NT2/D1 (cell line): ENCODE data around the gene MTG2.
A peak's percentile ranks its signal among the peaks of the same experiment; 100 is the strongest.

Source experiments
- DNase-seq: peaks from one replicate; pipeline ENCODE4 v3.0.0-alpha.2; 2011; ENCODE audit warnings: low read depth, low spot score
- H3K27me3 ChIP-seq: 2 replicates; pipeline ENCODE4 v1.6.0; 2011; ENCODE audit warnings: mild to moderate bottlenecking; ENCODE audit not compliant: insufficient read length, insufficient read depth
- H3K36me3 ChIP-seq: 2 replicates; pipeline ENCODE4 v1.6.1; 2011; ENCODE audit warnings: mild to moderate bottlenecking, low read length, mixed read lengths; ENCODE audit not compliant: insufficient read depth, insufficient read length
- H3K4me1 ChIP-seq: 2 replicates; pipeline ENCODE4 v1.5.1; 2011; ENCODE audit not compliant: insufficient read depth, insufficient read length
- H3K4me3 ChIP-seq: 2 replicates; pipeline ENCODE4 v1.5.1; 2011; ENCODE audit warnings: low read depth; ENCODE audit not compliant: insufficient read length
- H3K9ac ChIP-seq: 2 replicates; pipeline ENCODE4 v1.6.0; 2011; ENCODE audit warnings: low read depth; ENCODE audit not compliant: insufficient read length
- H3K9me3 ChIP-seq: 2 replicates; pipeline ENCODE4 v1.5.1; 2011; ENCODE audit warnings: mild to moderate bottlenecking, low read length; ENCODE audit not compliant: insufficient read depth
- SUZ12 ChIP-seq: IDR thresholded peaks from 2 replicates; pipeline ENCODE4 v1.6.1; 2011; ENCODE audit not compliant: insufficient read length, insufficient read depth; ENCODE audit errors: extremely low read depth
- YY1 ChIP-seq: IDR thresholded peaks from 2 replicates; pipeline ENCODE4 v1.6.1; 2011; ENCODE audit not compliant: insufficient read length, insufficient read depth
- ZNF274 ChIP-seq: IDR thresholded peaks from 2 replicates; pipeline ENCODE4 v1.6.1; 2011; ENCODE audit warnings: mild to moderate bottlenecking, low read depth, low read length

MTG2 gene

GRCh38 chr20:62219992-62220665 lies 37.3 kb downstream of the MTG2 start, which contains the start of gene HRH3:
Gene HRH3 (minus strand): TSS chr20:62220278. CDS start chr20:62219970, 308 bp downstream.
- Histone ChIP-seq H3K4me3 (peak within 1 kb of the TSS; percentile 45), H3K9ac (peak within 1 kb of the TSS; percentile 70), H3K36me3 (no peaks in the 10 kb centered on the region), H3K4me1 (peaks cover 32% of the 10 kb centered on the region), H3K9me3 (no peaks in the 10 kb centered on the region), H3K27me3 (peaks cover 68% of the 10 kb centered on the region)
- TF ChIP-seq SUZ12 = no peak
- no peak for TF ChIP-seq ZNF274
- TF ChIP-seq YY1 = no peak
- DNase-seq = no peak

GRCh38 chr20:62220666-62221568 lies 38.1 kb downstream of the MTG2 start:
- Histone ChIP-seq H3K27me3 (peaks cover 73% of the 10 kb centered on the region), H3K36me3 (no peaks in the 10 kb centered on the region), H3K4me3 (peak overlapping the region; percentile 26), H3K9me3 (no peaks in the 10 kb centered on the region), H3K9ac (peak overlapping the region; percentile 26), H3K4me1 (peaks cover 32% of the 10 kb centered on the region)
- no peak for DNase-seq
- TF ChIP-seq SUZ12 (peak; percentile 89), ZNF274 (no peak), YY1 (no peak)

GRCh38 chr20:62222266-62222850 lies 39.5 kb downstream of the MTG2 start:
- peaks cover 74% of the 10 kb centered on the region for H3K27me3 ChIP-seq
- H3K36me3 ChIP-seq = no peaks in the 10 kb centered on the region
- no peak for DNase-seq
- H3K9ac ChIP-seq = no peak overlapping the region
- H3K9me3 ChIP-seq = no peaks in the 10 kb centered on the region
- no peak overlapping the region for H3K4me3 ChIP-seq
- peaks cover 36% of the 10 kb centered on the region for H3K4me1 ChIP-seq
- TF ChIP-seq YY1 (no peak), SUZ12 (no peak), ZNF274 (no peak)

- Histone ChIP-seq H3K9ac (no peak overlapping the region), H3K4me1 (peaks cover 34% of the 10 kb centered on the region), H3K9me3 (no peaks in the 10 kb centered on the region), H3K36me3 (no peaks in the 10 kb centered on the region), H3K4me3 (no peak overlapping the region), H3K27me3 (peaks cover 68% of the 10 kb centered on the region)
- no peak for TF ChIP-seq YY1
- TF ChIP-seq SUZ12 = no peak
- TF ChIP-seq ZNF274 = no peak
- DNase-seq = no peak
These were observed 40.1 kb downstream of the MTG2 start for GRCh38 chr20:62222972-62223371.

GRCh38 chr20:62223571-62223970 lies 40.7 kb downstream of the MTG2 start:
- Histone ChIP-seq H3K4me1 (peaks cover 34% of the 10 kb centered on the region), H3K27me3 (peaks cover 62% of the 10 kb centered on the region), H3K9ac (no peak overlapping the region), H3K4me3 (no peak overlapping the region), H3K36me3 (no peaks in the 10 kb centered on the region), H3K9me3 (no peaks in the 10 kb centered on the region)
- TF ChIP-seq YY1 (no peak), ZNF274 (no peak), SUZ12 (no peak)
- DNase-seq = no peak

GRCh38 chr20:62224113-62224855 lies 41.5 kb downstream of the MTG2 start:
- Histone ChIP-seq H3K4me1 (peaks cover 30% of the 10 kb centered on the region), H3K36me3 (no peaks in the 10 kb centered on the region), H3K4me3 (no peak overlapping the region), H3K9ac (no peak overlapping the region), H3K9me3 (no peaks in the 10 kb centered on the region), H3K27me3 (peaks cover 55% of the 10 kb centered on the region)
- DNase-seq = no peak
- TF ChIP-seq ZNF274 (no peak), YY1 (no peak), SUZ12 (no peak)
